Measurements from ENCODE around the gene CCDC24. TPM values are rescaled to one million over a fixed set of nuclear protein-coding genes. Genes with fewer than 3 reads are reported as not detected.

CCDC24 gene
- total and polyA plus RNA-seq, 2 of the 13 experiments (the other 11 are each of a cell fraction or from before 2014, with no cell fraction given): 1.4 to 2.9 TPM

DNA sequence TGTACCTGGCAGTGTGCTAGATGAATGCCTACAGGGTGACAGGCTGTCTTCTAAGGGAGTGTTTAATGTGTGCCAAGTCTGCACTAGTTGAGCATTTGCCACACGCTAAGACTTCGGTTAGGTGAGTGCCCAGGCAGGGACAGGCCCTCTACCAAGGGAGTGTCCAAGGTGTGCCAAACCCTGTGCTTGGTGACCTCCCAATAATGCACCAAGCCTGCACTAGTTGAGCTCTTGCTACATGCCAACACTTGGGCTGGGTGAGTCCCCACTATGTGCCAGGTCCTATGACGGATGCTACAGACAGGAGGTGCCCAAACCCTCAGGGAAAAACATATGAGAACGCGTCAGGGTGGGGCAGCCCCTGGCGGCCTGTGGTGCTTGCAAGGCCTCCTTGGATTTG is 29.1 kb downstream of the CCDC24 start:
- POLR2A ChIA-PET: no interaction called here
- no peak for DNase-seq (ENCODE audit: low spot score)

More for the DNA sequence above, 29.1 kb downstream of the CCDC24 start:
- Histone ChIP-seq H3K9me3 (ENCODE audit: low read length) (no peaks in the 10 kb centered on the region), H3K4me2 (ENCODE audit: low read depth, low read length) (no peak overlapping the region), H3K4me3 (replicated peaks in 1 of 3; ENCODE audit: insufficient read depth in 1 of 3, low read depth in 2 of 3, low read length in 3 of 3) (no peak overlapping the region), H3K27me3 (ENCODE audit: control insufficient read depth in 1 of 2, insufficient read depth in 2 of 2, low read length in 2 of 2) (no peaks in the 10 kb centered on the region), H2AFZ (ENCODE audit: low read length) (no peak overlapping the region), H3K36me3 (replicated peaks in 1 of 2; ENCODE audit: control insufficient read depth in 1 of 2, insufficient read depth in 2 of 2, low read length in 2 of 2) (peaks cover 4 to 23% of the 10 kb centered on the region in 2 experiments; a peak in 3 of 5 replicates), H3K9ac (ENCODE audit: insufficient read depth, low read depth, low read length) (no peak overlapping the region), H3K4me1 (ENCODE audit: insufficient read depth, low read length) (peaks cover 3% of the 10 kb centered on the region), H3K79me2 (ENCODE audit: insufficient read depth, low read length) (no peaks in the 10 kb centered on the region), H3K27ac (ENCODE audit: extremely low read length, insufficient read depth, low read length) (no peak overlapping the region), H4K20me1 (ENCODE audit: insufficient read depth, low read length) (no peaks in the 10 kb centered on the region)
- ATAC-seq (no peak), FAIRE-seq (no peak)
- CTCF ChIA-PET (ENCODE audit: low intra/inter-chr PET ratio, low total read pairs): no interaction called here
- in situ Hi-C loops (cut with HindIII; ENCODE audit: extremely low pct_ligation_motif_present, low pct_unique_long_range_greater_than_20kb) (no loop called here), intact Hi-C loops (cut with micrococcal nuclease; ENCODE audit: unreplicated experiment) (no loop called here)
- no TSS peak for BruUV-seq (replicated peaks)
- 86% methylated on average over 6 of the region's 6 CpGs for WGBS (ENCODE audit: low lambda C conversion rate)
- TF ChIP-seq SOX5 (CRISPR knock-in tag; IDR thresholded peaks at IDR 0.05; ENCODE audit: borderline replicate concordance) (no peak), ZNF605 (CRISPR knock-in tag; IDR thresholded peaks at IDR 0.05) (no peak), ZNF766 (CRISPR knock-in tag; IDR thresholded peaks at IDR 0.05; ENCODE audit: borderline replicate concordance) (no peak), POLR2AphosphoS5 (IDR thresholded peaks at IDR 0.05; ENCODE audit: low read depth, low read length) (no peak), ZNF562 (CRISPR knock-in tag; IDR thresholded peaks at IDR 0.05; ENCODE audit: borderline replicate concordance) (no peak), SIN3B (IDR thresholded peaks at IDR 0.05; ENCODE audit: low read length) (no peak), AHR (CRISPR knock-in tag; IDR thresholded peaks at IDR 0.05) (no peak), ZNF670 (CRISPR knock-in tag; IDR thresholded peaks at IDR 0.05; ENCODE audit: borderline replicate concordance) (no peak), ZNF841 (CRISPR knock-in tag; IDR thresholded peaks at IDR 0.05; ENCODE audit: borderline replicate concordance) (no peak), TCF7 (IDR thresholded peaks at IDR 0.05; ENCODE audit: low read depth) (no peak)
- TF ChIP-seq, protein P1, sequence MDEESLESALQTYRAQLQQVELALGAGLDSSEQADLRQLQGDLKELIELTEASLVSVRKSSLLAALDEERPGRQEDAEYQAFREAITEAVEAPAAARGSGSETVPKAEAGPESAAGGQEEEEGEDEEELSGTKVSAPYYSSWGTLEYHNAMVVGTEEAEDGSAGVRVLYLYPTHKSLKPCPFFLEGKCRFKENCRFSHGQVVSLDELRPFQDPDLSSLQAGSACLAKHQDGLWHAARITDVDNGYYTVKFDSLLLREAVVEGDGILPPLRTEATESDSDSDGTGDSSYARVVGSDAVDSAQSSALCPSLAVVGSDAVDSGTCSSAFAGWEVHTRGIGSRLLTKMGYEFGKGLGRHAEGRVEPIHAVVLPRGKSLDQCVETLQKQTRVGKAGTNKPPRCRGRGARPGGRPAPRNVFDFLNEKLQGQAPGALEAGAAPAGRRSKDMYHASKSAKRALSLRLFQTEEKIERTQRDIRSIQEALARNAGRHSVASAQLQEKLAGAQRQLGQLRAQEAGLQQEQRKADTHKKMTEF (CRISPR knock-in tag; IDR thresholded peaks at IDR 0.05): no peak
- TF ChIP-seq, protein P2, sequence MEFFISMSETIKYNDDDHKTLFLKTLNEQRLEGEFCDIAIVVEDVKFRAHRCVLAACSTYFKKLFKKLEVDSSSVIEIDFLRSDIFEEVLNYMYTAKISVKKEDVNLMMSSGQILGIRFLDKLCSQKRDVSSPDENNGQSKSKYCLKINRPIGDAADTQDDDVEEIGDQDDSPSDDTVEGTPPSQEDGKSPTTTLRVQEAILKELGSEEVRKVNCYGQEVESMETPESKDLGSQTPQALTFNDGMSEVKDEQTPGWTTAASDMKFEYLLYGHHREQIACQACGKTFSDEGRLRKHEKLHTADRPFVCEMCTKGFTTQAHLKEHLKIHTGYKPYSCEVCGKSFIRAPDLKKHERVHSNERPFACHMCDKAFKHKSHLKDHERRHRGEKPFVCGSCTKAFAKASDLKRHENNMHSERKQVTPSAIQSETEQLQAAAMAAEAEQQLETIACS (CRISPR knock-in tag; IDR thresholded peaks at IDR 0.05): no peak

Measured in HepG2 (cell line).